SIG-M5 (cell line): Measurements from ENCODE around the gene HCFC1.

Source experiments
- DNase-seq: peaks from one replicate; lab custom pipeline; 2025; lab: John Stamatoyannopoulos, UW

The HCFC1 gene

GRCh38 chrX:153924149-153924861 lies 47.3 kb downstream of the HCFC1 start:
- DNase-seq, result no peak

GRCh38 chrX:153922932-153923857 lies 48.4 kb downstream of the HCFC1 start:
- DNase-seq, result no peak

- DNase-seq, result no peak
Measured at GRCh38 chrX:153921511-153922446, 49.8 kb downstream of the HCFC1 start.

- no peak for DNase-seq
Measured at GRCh38 chrX:153921070-153921469, 50.5 kb downstream of the HCFC1 start.

GRCh38 chrX:153920546-153920945 lies 51.1 kb downstream of the HCFC1 start:
- DNase-seq, result no peak

GRCh38 chrX:153919281-153919680 lies 52.3 kb downstream of the HCFC1 start:
- no peak for DNase-seq

- no peak for DNase-seq
Measured at GRCh38 chrX:153917869-153918268, 53.7 kb downstream of the HCFC1 start.

- DNase-seq, result no peak
Measured at GRCh38 chrX:153913701-153914100, 57.9 kb downstream of the HCFC1 start.

- DNase-seq, result no peak
Measured at GRCh38 chrX:153913211-153913610, 58.4 kb downstream of the HCFC1 start.

GRCh38 chrX:153911798-153912197 lies 59.8 kb downstream of the HCFC1 start:
- DNase-seq, result no peak

- no peak for DNase-seq
Measured at GRCh38 chrX:153910446-153910845, 61.2 kb downstream of the HCFC1 start.

GRCh38 chrX:153909980-153910360 lies 61.6 kb downstream of the HCFC1 start:
- no peak for DNase-seq

- DNase-seq, result no peak
Measured at GRCh38 chrX:153909024-153909979, 62.3 kb downstream of the HCFC1 start.

GRCh38 chrX:153908219-153908860 lies 63.3 kb downstream of the HCFC1 start:
- no peak for DNase-seq

- DNase-seq, result no peak
Measured at GRCh38 chrX:153907456-153907855, 64.2 kb downstream of the HCFC1 start.

GRCh38 chrX:153906126-153906917 lies 65.3 kb downstream of the HCFC1 start:
- DNase-seq, result no peak

GRCh38 chrX:153905481-153906095 lies 66.0 kb downstream of the HCFC1 start:
- DNase-seq, result no peak

- DNase-seq, result no peak
Measured at GRCh38 chrX:153903991-153904957, 67.3 kb downstream of the HCFC1 start, which contains the start of gene AVPR2. Gene AVPR2 (plus strand): TSS chrX:153904673. CDS start chrX:153905146, 473 bp downstream.
